GM21423 (cell line): ENCODE data around the gene WASHC2A.
"Not testable (repeated sequence)": the region's sequence is repeated elsewhere in the genome, so short reads cannot be mapped to it uniquely, and the experiment has no call there.

Experiments
- ATAC-seq: cut with Tn5 transposase; IDR thresholded peaks from one replicate; pipeline ENCODE4 v1.9.1; 2021; ENCODE audit warnings: mild to moderate bottlenecking, moderate library complexity; ENCODE audit not compliant: unreplicated experiment

The WASHC2A gene

DNA sequence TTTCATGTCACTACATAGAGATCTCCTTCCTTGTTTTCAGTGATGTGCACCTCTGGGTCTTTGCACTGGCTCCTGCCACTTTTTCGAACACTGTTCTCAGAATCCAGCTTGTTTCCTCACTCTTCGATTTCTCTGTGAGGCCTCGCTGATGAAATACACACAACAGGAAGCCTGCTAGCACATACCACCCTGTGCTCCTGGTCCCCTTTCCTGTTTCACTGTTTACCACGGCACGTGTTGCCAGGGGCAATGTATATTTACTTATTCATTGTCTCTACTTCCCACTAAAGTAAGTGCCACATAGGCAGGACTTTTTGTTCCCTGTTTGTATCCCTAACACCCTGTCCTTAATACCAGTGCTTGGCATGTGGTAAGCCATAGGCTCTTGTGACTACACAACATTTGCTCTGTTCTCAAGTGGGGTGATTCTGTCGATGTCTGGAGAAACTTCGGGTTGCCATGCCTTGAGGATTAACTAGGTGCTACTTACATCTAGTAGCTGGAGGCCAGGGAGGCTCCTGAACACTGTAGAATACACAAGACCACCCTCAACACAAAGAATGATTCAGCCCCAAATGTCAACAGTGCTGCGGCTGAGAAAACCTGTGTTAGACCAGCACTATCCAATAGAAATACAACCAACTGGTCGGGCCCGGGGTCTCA is 75.9 kb downstream of the WASHC2A start:
- not testable (repeated sequence) for ATAC-seq

DNA sequence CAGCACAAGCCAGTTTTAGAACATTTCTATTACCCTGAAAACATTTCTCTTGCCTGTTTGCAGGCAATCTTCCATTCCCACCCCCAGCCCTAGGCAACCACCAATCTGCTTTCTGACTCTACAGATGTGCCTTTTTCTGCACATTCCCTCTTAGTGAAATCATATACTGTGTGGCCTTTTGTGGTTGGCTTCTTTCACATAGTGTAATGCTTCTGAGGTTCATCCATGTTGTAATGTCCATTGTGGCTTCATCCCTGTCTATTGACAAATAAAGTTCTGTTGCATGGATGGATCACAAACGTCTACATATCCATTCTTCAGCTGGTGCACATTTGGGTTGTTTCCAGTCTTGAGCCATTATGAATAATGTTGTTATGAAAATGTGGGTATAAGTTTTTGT is 77.8 kb downstream of the WASHC2A start:
- ATAC-seq: not testable (repeated sequence)

DNA sequence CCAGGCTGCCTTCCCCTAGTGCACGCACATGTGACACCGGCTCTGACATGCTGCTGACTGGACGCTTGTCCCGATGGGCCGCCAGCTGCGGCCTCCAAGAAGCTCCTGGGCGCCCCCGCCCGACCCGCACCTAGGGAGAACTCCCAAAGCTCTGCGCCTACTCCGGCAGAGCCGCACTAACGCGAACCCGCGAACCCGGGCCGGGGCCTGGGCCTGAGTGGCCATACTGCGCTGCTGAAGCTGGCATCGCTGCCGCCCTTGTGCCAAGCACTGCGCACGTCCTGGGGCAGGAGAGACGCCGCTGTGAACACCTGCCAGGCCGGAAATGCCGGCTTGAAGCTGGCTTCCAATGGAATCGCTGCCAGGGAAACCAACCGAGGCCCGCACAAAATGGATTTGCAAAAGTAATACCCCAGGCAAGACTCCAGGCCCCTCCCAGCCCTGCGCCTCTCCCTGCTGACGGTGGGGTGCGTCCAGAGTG is 85.1 kb downstream of the WASHC2A start:
- no peak for ATAC-seq

DNA sequence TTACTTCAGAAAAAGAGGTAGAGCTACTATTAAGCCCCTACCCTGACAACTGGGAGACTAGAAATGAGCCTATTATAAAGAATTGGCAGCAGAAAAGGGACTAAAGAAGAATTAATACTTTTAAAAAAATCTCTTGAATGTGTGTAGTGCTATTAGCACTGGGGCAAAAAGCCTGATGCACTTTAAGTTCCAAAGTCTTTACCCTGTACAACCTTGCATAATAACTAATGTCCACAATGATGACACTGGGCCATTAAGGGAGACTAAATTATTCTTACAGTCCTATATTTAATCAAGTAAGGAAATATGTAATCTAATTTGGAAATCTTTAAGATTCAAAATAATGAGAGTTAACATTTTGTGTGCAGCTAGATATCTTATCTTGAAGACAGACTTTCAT is 90.1 kb downstream of the WASHC2A start:
- not testable (repeated sequence) for ATAC-seq

DNA sequence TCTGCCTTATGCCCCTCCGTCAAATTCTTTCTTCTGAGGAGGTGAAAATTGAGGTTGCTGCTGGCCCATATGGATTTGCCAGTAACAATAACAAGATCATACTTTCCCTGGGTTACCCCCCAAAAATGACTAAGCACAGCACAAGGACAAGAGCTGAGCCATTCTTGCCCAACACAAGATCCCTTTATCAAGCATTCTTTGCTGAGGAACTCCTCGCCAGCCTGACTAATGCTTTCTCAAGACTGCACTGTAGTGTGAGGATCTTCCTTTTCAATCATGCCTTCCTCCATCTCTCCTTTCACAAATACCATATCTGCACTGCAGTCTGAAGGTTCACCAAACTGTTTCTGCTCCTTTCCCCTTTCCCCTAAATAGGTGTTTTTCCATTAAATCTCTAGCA is 92.1 kb downstream of the WASHC2A start:
- not testable (repeated sequence) for ATAC-seq

DNA sequence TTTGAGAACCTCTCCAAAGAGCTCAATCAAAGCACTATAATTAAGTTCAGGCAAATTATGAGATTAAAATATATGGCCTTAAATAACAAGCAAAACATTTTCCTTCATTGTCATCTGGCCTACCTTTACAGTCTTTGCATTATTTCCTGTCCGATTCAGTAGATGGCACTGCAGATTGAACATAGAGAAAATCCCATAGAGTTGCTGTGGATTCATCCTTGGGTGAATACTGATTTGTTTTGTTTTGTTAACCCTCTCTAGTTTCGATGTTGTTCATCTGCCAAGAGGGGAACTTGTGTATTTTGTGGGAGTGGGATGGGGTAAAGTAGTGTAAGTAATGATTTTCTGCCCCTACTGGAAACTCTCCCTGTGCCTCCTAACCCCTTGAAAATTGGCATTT is 97.3 kb downstream of the WASHC2A start:
- ATAC-seq: not testable (repeated sequence)

DNA sequence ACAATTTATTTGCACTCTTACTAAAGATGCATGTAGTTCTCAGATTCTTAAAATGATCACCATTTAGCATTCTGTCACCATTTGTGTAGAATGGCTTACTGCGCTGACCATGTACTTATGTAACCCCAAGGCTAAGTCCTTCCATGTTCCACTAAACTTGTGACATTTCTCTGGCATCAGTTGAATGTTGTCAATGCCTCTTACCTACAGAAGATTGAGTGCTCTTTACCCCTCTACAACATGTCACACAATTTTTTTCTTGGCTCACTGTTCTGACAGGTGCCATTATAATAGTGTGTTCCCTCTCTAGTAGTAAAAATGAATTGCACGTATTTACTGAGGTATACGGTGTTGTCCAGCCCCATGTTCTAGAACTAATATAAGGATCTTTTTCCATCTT is 100.1 kb downstream of the WASHC2A start:
- ATAC-seq: not testable (repeated sequence)

DNA sequence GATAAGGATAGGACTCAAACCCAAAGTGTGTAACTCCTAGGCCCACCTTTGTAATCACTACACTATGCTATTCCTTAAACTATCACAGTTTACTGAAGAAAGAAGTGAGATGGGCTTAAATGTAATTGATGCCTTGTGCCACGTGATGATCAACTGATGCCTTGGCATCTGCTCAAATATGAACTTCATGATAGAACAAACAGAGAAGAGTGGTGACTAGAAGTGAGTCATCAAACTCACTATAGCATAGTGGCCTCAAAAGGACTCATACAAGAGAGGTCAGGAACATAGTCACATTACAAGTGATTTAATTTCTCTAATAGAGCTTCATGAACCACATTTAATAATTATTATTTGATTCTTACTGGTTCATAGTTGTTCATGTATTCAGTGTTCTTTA is 101.8 kb downstream of the WASHC2A start:
- ATAC-seq: not testable (repeated sequence)

DNA sequence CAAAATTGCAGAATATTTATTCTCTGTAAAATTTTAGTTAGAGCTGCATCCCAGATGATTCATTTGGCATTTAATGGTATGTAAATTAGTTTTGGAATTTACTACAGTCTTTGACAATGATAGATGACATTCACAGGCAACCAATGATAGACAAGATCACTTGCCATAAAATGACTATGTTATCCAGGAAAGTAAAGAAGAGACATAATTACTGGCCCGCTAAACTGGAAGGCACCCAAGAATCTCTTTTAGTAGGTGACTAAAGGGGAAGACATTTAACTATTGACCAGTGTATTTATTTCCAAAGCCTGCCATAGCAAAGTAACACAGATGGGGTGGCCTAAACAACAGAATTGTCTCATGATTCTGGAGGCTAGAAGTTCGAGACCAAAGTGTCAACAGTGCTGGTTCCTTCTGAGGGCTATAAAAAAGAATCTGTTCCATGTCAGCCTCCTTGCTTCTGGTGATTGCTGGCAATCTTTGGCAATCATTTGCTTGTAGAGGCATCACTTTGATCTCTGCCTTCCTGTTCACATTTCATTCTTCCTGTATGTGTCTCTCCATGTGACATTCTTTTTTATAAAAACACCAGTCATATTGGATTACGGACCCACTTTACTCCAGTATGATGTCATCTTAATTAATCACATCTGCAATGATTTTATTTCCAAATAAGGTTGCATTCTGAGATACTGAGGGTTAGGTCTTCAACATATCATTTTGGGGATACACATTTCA is 107.2 kb downstream of the WASHC2A start:
- ATAC-seq: not testable (repeated sequence)
